D341Med (cell line): ENCODE measurements around the gene NAXD.
"Not testable (repeated sequence)": the region's sequence is repeated elsewhere in the genome, so short reads cannot be mapped to it uniquely, and the experiment has no call there.

ENCODE experiments used
- DNase-seq: peaks from one replicate; pipeline ENCODE4 v3.0.0; 2012; ENCODE audit warnings: low spot score

Gene NAXD

GRCh38 chr13:110593430-110594130 lies 21.8 kb upstream of the NAXD start:
- DNase-seq: peak; percentile 64

GRCh38 chr13:110597041-110597689 lies 18.2 kb upstream of the NAXD start:
- no peak for DNase-seq

- DNase-seq: no peak
Measured at GRCh38 chr13:110600261-110600819, 15.0 kb upstream of the NAXD start.

GRCh38 chr13:110600980-110601379 lies 14.4 kb upstream of the NAXD start:
- no peak for DNase-seq

GRCh38 chr13:110605132-110605531 lies 10.2 kb upstream of the NAXD start:
- no peak for DNase-seq

- not testable (repeated sequence) for DNase-seq
Measured at GRCh38 chr13:110606281-110606680, 9.1 kb upstream of the NAXD start.

- DNase-seq: no peak
Measured at GRCh38 chr13:110607675-110608224, 7.6 kb upstream of the NAXD start.

- no peak for DNase-seq
Measured at GRCh38 chr13:110610955-110611595, 4.3 kb upstream of the NAXD start.

- DNase-seq: no peak
Measured at GRCh38 chr13:110615005-110615321, 382 bp upstream of the NAXD start.

GRCh38 chr13:110616103-110617101 lies 1.1 kb downstream of the NAXD start:
- DNase-seq: no peak

- no peak for DNase-seq
Measured at GRCh38 chr13:110617321-110618072, 2.2 kb downstream of the NAXD start.

- no peak for DNase-seq
Measured at GRCh38 chr13:110618167-110618566, 2.8 kb downstream of the NAXD start.

GRCh38 chr13:110618780-110619179 lies 3.4 kb downstream of the NAXD start:
- DNase-seq: no peak

GRCh38 chr13:110620596-110620995 lies 5.3 kb downstream of the NAXD start:
- no peak for DNase-seq

- no peak for DNase-seq
Measured at GRCh38 chr13:110624766-110625756, 9.7 kb downstream of the NAXD start.

GRCh38 chr13:110625771-110626321 lies 10.5 kb downstream of the NAXD start:
- DNase-seq: no peak

GRCh38 chr13:110626521-110626920 lies 11.2 kb downstream of the NAXD start:
- DNase-seq: no peak

GRCh38 chr13:110627351-110627750 lies 12.0 kb downstream of the NAXD start:
- DNase-seq: no peak

- DNase-seq: no peak
Measured at GRCh38 chr13:110627761-110628476, 12.6 kb downstream of the NAXD start.
